Diencephalon (tissue), 1 donor: ENCODE data around the gene ANKRD12. TPM values are rescaled to one million over a fixed set of nuclear protein-coding genes. Genes with fewer than 3 reads are reported as not detected.

ENCODE experiments used
- small RNA-seq: library from RNA; depleted of rRNA; stranded (forward); fragments of <200 nt; gene quantifications from one replicate; pipeline ENCODE3, GENCODE V24; 2014
- total RNA-seq: library from RNA; depleted of rRNA; stranded (reverse); fragments of >200 nt; gene quantifications from one replicate; pipeline ENCODE4 v1.2.3, GENCODE V29; 2014

ANKRD12 gene
- 156 TPM for total RNA-seq

DNA sequence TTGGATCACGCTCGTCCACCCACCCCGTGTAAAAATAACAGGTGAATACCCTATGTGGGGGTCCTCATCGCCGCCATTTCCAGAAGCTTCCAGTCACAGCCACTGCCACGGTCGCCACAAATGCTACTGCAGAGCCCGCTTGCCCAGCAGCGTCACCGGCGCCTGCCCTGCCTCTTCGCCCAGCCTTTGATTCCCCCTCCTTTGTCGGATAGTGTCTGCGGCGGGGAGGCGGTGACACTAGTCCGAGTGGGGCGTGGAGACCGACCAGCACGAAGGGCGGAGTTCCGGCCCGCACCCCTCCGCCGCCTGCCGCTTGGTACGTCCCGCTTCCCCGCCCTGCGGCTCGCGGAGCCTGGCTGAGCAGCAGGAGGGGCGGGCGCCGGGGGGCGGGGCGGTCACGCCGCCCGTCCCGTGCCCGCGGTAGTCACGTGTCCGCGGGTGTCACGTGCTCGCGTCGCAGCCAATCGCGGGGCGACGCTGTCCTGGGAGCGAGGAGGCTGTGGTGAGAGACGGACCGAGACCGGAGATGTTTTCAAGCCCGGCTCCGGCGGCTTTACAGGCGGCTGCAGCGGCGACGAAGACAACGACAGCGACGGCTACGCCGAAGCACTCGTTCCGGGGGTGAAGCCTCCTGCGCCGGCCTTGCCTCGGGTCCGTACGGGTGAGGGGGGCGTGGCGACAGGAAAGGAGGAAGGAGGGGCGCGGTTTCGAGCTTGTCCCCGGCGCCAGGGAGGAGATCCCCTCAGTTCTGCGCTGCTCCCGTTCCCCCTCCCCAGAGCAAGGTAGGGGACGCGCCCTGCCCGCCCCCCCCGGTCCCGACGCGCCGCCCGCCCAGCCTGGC, at the start of gene ANKRD12:
Gene ANKRD12, plus strand, starts transcription at position 467 of the 841 bp plus-strand sequence. CDS start 45,652 bp downstream, outside the sequence.

DNA sequence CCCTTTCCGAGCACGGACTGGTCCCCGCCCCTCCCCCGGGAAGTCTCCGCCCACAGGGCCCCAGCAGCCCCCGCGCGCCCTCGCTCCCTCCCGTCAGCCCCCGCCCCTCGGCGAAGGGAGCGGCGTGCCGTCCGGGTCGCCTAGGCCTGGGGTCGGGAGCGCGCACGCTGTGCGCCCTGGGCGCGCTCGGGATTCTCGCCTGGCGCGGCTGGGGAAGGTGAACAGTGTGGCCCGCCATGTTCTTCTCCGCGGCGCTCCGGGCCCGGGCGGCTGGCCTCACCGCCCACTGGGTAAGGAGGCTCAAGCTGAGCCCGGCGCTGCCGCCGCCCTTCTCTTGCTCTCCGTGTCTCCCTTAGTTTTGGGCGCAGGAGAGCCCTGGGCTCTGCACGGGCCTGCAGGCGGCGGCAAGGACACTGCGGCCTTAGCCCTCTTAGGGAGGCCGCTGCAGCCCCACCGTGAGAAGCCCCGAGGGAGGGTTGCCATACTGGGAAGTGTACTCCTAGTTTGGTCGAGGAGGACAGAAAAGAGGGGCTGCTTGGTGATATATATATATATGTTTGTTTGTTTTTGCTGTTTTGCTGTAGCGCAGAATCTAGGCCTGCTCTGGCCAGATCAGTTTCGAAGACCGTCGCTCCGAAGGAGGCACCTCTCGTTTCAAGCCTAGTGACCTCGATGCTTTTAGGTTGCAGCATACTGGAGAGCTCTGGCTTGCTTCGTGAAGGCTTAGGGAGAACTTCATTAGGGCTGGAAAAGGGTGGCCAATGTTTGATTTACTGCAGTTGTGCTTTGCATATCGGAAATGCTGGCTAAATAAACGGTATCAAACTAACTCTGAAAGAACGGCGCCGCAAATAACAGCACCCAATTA, 33.8 kb upstream of the ANKRD12 start, which contains the start of gene NDUFV2:
Gene NDUFV2, plus strand, starts transcription at position 192 of the 868 bp plus-strand sequence. Its CDS starts 45 bp downstream, at position 237.

GRCh38 chr18:9334329-9334972, 197.9 kb downstream of the ANKRD12 start, which contains the start of gene TWSG1:
Gene TWSG1, plus strand, starts transcription at chr18:9334773. Its CDS starts 2,457 bp downstream, at chr18:9337230.

Small RNAs within 50 kb of the gene (small RNA-seq; reads per million reads assigned to genes)
- gene RF00019: not detected

Other genes with a start within 250 kb of the ANKRD12 start
- 107 TPM for gene NDUFV2, start 34.1 kb upstream of the ANKRD12 start, total RNA-seq
- gene TWSG1, start 198.0 kb downstream of the ANKRD12 start, total RNA-seq: 30.2 TPM